ENCODE measurements around the gene SLC38A11. TPM values are rescaled to one million over a fixed set of nuclear protein-coding genes. Genes with fewer than 3 reads are reported as not detected.

SLC38A11 gene
- total and polyA plus RNA-seq, 2 of the 8 experiments (the other 6 are each of a cell fraction or from before 2014, with no cell fraction given), result not detected

GRCh38 chr2:164911832-164912231 lies 43.5 kb downstream of the SLC38A11 start (continued):
- no peak for TF ChIP-seq CTCF (IDR thresholded peaks at IDR 0.05; ENCODE audit: control extremely low read depth in 1 of 3, insufficient read depth in 1 of 3, low read depth in 1 of 3, low read length in 3 of 3)
- no peak for TF ChIP-seq CEBPB (IDR thresholded peaks at IDR 0.05; ENCODE audit: low read depth, low read length)
- no peak for TF ChIP-seq GABPA (IDR thresholded peaks at IDR 0.05; ENCODE audit: borderline replicate concordance, insufficient read depth, low read length)
- TF ChIP-seq BRCA1 (IDR thresholded peaks at IDR 0.05; ENCODE audit: low read depth, low read length), result no peak
- no peak for TF ChIP-seq RBBP5 (IDR thresholded peaks at IDR 0.05; ENCODE audit: borderline replicate concordance, low read depth, low read length)

Data from H1 (cell line).